SK-N-MC (cell line): Measurements from ENCODE around the gene ARHGAP20.

ENCODE experiments used
- DNase-seq: peaks from one replicate; pipeline ENCODE4 v3.0.0-alpha.2; 2011; ENCODE audit warnings: low read depth, low spot score
- H3K27ac ChIP-seq: fragments of 200-600 bp; sonication (generic); 2 replicates; pipeline ENCODE4 v1.5.1; 2016; ENCODE audit warnings: mixed run types
- H3K36me3 ChIP-seq: fragments of 200-600 bp; sonication (generic); 2 replicates; pipeline ENCODE4 v1.6.1; 2017; ENCODE audit warnings: antibody characterized with exemption, low read length, mixed read lengths; ENCODE audit not compliant: insufficient read depth
- H3K4me3 ChIP-seq: fragments of 200-600 bp; sonication (generic); 2 replicates; pipeline ENCODE4 v1.5.1; 2016
- H3K9ac ChIP-seq: fragments of 200-600 bp; sonication (generic); 2 replicates; pipeline ENCODE4 v1.8.0; 2017; ENCODE audit warnings: mixed run types, mixed read lengths; ENCODE audit not compliant: insufficient read length
- H3K9me3 ChIP-seq: fragments of 200-600 bp; sonication (generic); 2 replicates; pipeline ENCODE4 v1.6.1; 2017; ENCODE audit warnings: low read depth, mild to moderate bottlenecking, antibody characterized with exemption, low read length, moderate library complexity, mixed read lengths
- EZH2 ChIP-seq: fragments of 200-600 bp; sonication (generic); IDR thresholded peaks from one replicate; pipeline ENCODE4 v1.6.1; 2017; ENCODE audit warnings: antibody characterized with exemption
- FOXP2 ChIP-seq: optimal IDR thresholded peaks from 2 replicates; pipeline ENCODE3; 2011; ENCODE audit warnings: mild to moderate bottlenecking, moderate library complexity; ENCODE audit not compliant: insufficient read depth; ENCODE audit errors: extremely low read length, control extremely low read depth
- POLR2AphosphoS5 ChIP-seq: IDR thresholded peaks from 2 replicates; pipeline ENCODE4 v1.6.1; 2012; ENCODE audit warnings: mild to moderate bottlenecking, low read depth, low read length, borderline replicate concordance

The ARHGAP20 gene

DNA sequence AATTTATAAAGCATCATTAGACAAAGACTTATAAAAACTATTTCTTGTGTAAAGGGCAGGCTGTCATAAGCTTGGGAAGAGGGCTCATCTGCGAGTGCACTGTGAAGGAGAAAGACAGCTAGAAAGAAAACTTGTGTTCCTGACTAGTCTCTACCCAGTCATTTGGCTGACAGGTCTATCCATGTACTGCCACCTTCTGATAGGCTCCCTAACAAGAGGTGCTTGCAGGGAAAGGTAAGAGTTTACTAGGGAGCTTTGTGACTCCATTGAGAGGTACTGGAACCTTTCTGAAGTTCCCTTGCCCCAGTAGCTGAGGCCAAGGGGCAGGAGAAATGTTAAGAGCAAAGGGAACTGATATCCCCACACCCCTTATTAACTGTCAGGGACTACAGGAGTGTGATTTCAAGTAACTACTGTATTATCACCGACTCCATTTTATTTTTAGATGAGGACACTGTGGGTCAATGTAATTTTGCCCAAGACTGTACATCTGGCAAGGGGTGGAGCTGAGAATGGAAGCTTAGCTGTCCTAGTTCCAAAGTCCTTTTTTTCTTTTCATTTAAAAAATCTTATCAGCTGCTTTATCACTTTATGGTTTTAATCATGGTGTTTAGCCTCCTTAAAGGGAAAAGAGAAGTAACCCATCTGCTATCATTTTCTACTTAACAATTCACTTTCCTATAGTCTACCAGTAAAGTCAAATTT lies 129.4 kb downstream of the ARHGAP20 start:
- Histone ChIP-seq H3K4me3 (no peak overlapping the region), H3K9ac (no peak overlapping the region)
- DNase-seq: no peak

GRCh38 chr11:110580571-110580970 lies 131.7 kb downstream of the ARHGAP20 start:
- no peak overlapping the region for H3K9ac ChIP-seq
- no peak overlapping the region for H3K4me3 ChIP-seq
- no peaks in the 10 kb centered on the region for H3K9me3 ChIP-seq
- TF ChIP-seq FOXP2 (no peak), EZH2 (no peak), POLR2AphosphoS5 (no peak)
- H3K27ac ChIP-seq: no peak overlapping the region
- H3K36me3 ChIP-seq: no peaks in the 10 kb centered on the region
- DNase-seq: no peak

More for the DNA sequence above, 129.4 kb downstream of the ARHGAP20 start:
- Histone ChIP-seq H3K27ac (no peak overlapping the region), H3K9me3 (no peaks in the 10 kb centered on the region), H3K36me3 (no peaks in the 10 kb centered on the region)
- TF ChIP-seq FOXP2: no peak
- TF ChIP-seq POLR2AphosphoS5: no peak
- TF ChIP-seq EZH2: no peak

GRCh38 chr11:110573411-110573810 lies 138.8 kb downstream of the ARHGAP20 start:
- Histone ChIP-seq H3K36me3 (no peaks in the 10 kb centered on the region), H3K4me3 (no peak overlapping the region), H3K9me3 (no peaks in the 10 kb centered on the region), H3K27ac (no peak overlapping the region), H3K9ac (no peak overlapping the region)
- no peak for DNase-seq
- TF ChIP-seq EZH2 (no peak), POLR2AphosphoS5 (no peak), FOXP2 (no peak)

DNA sequence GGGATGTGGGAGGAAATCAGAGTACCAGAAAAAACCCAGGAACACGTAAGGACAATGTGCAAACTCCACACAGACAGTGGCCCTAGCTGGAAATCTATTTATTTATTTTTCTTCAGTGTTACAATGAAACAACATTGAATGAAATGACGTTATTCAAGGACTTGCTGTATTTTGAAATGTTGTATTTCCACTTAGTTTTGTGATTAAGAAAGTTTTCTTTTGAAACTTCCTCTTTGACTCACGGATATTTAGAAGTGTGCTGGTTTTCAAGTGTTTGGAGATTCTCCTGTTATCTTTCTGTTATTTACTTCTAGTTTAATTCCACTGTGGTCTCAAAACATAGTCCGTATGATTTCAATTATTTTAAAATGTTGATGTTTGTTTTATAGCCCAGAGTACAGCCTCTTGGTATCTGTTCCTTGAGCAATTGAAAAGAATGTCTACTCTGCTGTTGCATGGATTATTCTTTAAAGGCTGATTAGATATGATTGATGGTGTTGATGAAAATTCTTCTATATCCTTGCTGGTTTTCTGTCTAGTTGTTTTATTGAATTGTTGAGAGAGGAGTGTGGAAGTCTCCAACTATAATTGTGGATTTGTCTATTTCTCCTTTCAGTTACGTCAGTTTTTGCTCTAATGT lies 141.0 kb downstream of the ARHGAP20 start:
- DNase-seq: no peak
- no peak overlapping the region for H3K27ac ChIP-seq
- H3K9me3 ChIP-seq: no peaks in the 10 kb centered on the region
- H3K9ac ChIP-seq: no peak overlapping the region
- no peaks in the 10 kb centered on the region for H3K36me3 ChIP-seq
- TF ChIP-seq FOXP2 (no peak), EZH2 (no peak), POLR2AphosphoS5 (no peak)
- H3K4me3 ChIP-seq: no peak overlapping the region

GRCh38 chr11:110566577-110566976 lies 145.7 kb downstream of the ARHGAP20 start:
- Histone ChIP-seq H3K9me3 (no peaks in the 10 kb centered on the region), H3K9ac (no peak overlapping the region), H3K27ac (no peak overlapping the region), H3K4me3 (no peak overlapping the region), H3K36me3 (no peaks in the 10 kb centered on the region)
- TF ChIP-seq POLR2AphosphoS5 (no peak), FOXP2 (no peak), EZH2 (no peak)
- no peak for DNase-seq

- Histone ChIP-seq H3K27ac (no peak overlapping the region), H3K36me3 (no peaks in the 10 kb centered on the region), H3K4me3 (no peak overlapping the region), H3K9ac (no peak overlapping the region), H3K9me3 (no peaks in the 10 kb centered on the region)
- TF ChIP-seq EZH2 (no peak), FOXP2 (no peak), POLR2AphosphoS5 (no peak)
- DNase-seq: no peak
Observed at GRCh38 chr11:110565357-110566336, 146.6 kb downstream of the ARHGAP20 start.

- H3K36me3 ChIP-seq: no peaks in the 10 kb centered on the region
- no peak for DNase-seq
- no peaks in the 10 kb centered on the region for H3K9me3 ChIP-seq
- no peak overlapping the region for H3K27ac ChIP-seq
- H3K9ac ChIP-seq: no peak overlapping the region
- TF ChIP-seq POLR2AphosphoS5 (no peak), EZH2 (no peak), FOXP2 (no peak)
- no peak overlapping the region for H3K4me3 ChIP-seq
Observed at GRCh38 chr11:110564676-110565356, 147.4 kb downstream of the ARHGAP20 start.

- no peak overlapping the region for H3K9ac ChIP-seq
- no peaks in the 10 kb centered on the region for H3K36me3 ChIP-seq
- no peak overlapping the region for H3K27ac ChIP-seq
- DNase-seq: no peak
- H3K9me3 ChIP-seq: no peaks in the 10 kb centered on the region
- no peak overlapping the region for H3K4me3 ChIP-seq
- no peak for TF ChIP-seq FOXP2
- no peak for TF ChIP-seq POLR2AphosphoS5
- TF ChIP-seq EZH2: no peak
Observed at GRCh38 chr11:110544779-110545178, 167.5 kb downstream of the ARHGAP20 start.
